Germinal center (tissue), 1 donor: ENCODE results near the gene SAAL1.

Source experiments
- DNase-seq: peaks from one replicate; pipeline ENCODE4 v3.0.0; 2012; ENCODE audit warnings: mixed read lengths, low spot score

Gene SAAL1

GRCh38 chr11:18088366-18088765, 17.5 kb downstream of the SAAL1 start:
- DNase-seq, result no peak

- DNase-seq, result no peak
Observed at GRCh38 chr11:18081551-18081950, 24.3 kb downstream of the SAAL1 start.

DNA sequence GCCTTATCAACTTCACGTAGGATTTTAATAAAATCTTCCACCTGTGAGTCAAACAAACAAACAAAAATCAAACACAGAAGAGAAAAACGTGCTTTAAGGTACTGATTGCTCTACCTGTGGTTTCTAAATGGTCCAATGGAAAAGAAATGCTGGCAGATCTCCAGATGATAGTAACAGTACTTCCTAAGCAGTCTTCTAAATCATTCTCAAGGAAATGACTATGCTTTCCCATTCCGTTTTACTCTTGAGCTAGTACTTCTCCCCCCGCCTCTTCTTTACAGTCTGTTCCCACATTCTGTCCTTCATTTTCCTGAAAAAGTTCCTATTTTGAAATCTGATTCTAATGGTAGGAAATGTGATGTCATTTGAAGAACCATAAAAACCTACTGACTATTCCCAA, 25.4 kb downstream of the SAAL1 start:
- no peak for DNase-seq

DNA sequence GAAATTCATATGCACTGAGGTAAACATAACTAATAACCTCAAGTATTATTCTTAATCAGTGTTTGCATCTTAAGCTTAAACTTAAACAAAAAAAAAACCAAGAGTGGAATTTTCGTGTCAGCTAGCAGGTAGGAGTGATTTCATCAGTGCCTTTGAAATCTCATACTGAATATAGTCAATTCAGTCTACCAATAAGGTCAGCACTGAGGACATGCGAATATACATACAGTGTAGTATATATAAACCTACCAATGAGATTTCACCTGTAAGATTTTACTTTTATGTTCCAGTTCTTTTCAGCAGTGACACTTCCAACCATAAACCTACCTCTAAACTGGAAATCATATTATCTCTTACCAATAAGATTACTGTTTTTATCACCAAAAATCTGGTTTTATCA, 27.0 kb downstream of the SAAL1 start:
- no peak for DNase-seq

GRCh38 chr11:18075444-18075843, 30.4 kb downstream of the SAAL1 start:
- no peak for DNase-seq

GRCh38 chr11:18071098-18071705, 34.7 kb downstream of the SAAL1 start:
- DNase-seq, result no peak

- no peak for DNase-seq
Observed at GRCh38 chr11:18067372-18067771, 38.5 kb downstream of the SAAL1 start.

DNA sequence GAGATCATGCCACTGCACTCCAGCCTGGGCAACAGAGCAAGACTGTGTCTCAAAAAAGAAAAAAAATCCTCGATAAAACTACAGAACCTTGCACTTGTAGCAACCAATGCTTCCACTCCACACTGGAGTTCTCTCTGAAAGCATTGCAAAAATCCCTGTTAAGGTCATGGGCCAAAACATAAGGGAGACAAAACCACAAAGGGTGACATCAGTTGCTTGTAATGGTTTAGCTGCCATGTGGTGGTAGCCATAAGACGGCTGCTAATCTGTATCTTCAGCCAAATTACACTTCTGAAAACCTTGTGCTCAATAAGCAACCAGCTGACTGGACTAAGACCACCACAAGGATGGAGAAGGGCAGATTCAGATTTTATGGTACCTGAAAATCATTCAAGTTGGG, 39.3 kb downstream of the SAAL1 start:
- DNase-seq, result no peak

GRCh38 chr11:18065572-18065971, 40.3 kb downstream of the SAAL1 start:
- DNase-seq, result no peak

DNA sequence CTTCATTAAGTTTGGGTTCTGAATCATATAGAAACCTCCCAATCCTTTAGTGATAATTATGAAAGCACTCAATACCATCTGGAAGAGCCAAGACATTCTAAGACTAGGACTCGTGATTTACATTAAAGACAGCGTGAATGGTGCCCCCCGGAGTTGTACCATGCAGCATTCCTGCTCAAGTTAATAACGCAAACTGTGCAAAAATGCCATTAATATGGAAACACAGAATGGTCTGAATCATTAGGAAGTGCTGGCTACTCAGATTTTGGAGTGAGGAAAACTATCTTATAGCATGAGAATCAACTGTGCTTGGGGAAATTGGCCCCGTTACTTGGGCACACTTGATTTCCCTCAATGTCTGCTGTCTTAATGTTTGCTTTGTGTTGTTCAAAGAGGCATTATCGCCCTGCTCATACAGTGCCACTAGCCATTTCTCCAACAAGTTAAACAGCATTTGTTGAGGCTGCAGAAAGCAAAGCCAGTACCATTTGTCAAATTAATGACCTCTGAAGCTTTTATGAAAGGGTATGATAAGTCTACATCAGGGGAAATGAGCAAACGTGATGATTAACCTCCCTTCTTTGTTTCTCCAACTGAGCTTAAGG, 41.3 kb downstream of the SAAL1 start:
- DNase-seq, result no peak

DNA sequence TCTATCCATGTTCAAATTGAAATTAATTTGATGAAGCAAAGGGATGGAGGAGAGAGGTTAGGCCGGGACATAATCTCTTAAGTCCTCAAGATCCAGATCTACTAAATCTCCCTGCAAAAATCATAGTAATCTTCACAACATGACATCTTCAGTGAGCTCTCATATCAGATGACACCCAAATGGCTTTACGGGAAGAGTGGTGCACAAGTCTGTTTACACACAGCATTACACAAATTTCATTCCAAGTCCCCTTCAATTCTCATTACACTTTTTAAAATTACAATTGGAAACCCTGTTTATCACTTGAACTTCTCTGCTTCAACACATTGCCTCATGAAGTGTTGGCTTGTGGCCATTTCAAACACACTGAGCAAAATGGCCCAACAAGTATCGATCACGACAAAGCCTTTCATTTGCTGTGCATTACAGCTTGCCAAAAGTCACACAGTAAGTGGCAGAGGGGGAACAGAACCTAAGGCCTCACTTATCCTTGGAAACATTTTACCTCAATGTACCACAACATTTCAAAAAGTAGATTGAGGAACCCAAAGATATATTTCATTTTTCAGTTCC, 41.9 kb downstream of the SAAL1 start:
- no peak for DNase-seq

DNA sequence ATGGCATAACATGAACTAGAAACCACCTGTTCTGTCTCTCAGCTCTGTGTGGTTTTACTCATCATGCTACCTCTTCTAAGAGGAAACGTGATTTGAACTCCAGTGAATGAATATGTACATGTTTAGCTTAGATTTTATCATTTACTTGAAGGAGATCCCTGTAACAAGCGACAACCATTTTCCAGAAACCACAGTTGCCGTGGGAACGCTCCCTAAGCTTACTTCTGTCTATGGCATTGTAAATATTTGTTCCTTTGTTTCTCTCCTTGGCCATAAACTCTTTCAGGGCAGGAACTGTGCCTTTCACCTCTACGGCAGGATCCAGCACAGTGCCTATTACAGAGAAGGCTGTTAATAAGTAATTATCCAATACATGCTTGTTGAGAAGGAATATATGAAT, 42.8 kb downstream of the SAAL1 start:
- DNase-seq, result no peak

- no peak for DNase-seq
Observed at GRCh38 chr11:18061351-18061750, 44.5 kb downstream of the SAAL1 start.

DNA sequence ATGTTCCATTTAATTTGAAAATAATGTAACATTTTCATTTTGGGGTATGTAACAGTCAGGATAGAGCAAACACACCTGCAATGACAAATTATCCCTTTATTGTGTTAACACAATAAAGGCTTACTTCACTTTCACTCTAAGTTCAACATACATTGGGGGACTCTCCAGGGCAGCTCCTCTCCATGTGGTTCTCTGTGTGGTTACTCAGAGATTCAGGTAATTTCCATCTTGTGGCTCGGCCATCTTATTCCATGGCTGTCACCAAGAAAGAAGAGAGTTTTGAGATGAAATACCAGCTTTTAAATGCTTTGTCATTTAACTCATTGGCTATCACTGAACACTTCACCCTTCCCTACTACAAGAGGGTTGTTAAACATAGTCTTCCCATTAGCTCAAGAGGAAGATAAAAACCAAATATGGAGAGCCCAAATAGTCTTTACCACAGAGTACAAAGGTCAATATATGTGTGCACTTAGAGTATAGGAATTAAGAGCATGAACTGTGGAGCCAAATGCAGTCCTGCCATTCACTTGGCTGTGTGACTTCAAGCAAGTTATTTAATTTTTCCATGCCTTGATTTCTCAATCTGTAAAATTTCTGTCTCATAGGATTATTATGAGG, 49.2 kb downstream of the SAAL1 start:
- DNase-seq, result no peak

DNA sequence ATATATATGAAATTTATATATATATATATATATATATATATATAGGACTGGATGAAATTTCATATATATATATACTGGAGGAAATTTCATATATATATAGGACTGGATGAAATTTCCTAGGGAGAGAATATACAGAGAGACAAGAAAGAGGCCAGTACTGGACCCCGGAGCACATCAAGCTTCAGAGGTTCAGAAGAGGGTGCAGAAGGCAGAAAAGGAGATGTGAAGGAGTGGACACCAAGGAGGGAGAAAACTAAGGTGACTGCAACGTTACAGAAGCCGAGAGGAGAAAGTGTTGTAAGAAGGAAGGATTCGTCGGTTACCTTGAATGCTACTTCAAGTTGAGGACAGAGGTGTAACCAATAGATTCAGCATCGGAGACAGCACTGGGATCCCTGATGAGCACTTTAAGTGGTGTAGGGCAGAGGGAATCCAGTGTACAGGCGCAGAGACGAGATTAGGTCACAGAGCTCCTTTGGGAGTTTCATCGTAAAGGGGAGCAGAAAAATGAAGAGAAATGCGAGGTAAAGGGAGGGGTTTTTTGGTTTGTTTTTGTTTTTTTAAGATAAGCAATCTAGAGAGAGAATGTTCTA, 51.3 kb downstream of the SAAL1 start:
- no peak for DNase-seq

GRCh38 chr11:18050848-18051247, 55.0 kb downstream of the SAAL1 start:
- DNase-seq, result no peak

GRCh38 chr11:18046116-18046777, 59.6 kb downstream of the SAAL1 start, which contains the start of gene TPH1:
Gene TPH1 (minus strand): TSS chr11:18046269. CDS start chr11:18040762, 5,507 bp downstream.
- no peak for DNase-seq

DNA sequence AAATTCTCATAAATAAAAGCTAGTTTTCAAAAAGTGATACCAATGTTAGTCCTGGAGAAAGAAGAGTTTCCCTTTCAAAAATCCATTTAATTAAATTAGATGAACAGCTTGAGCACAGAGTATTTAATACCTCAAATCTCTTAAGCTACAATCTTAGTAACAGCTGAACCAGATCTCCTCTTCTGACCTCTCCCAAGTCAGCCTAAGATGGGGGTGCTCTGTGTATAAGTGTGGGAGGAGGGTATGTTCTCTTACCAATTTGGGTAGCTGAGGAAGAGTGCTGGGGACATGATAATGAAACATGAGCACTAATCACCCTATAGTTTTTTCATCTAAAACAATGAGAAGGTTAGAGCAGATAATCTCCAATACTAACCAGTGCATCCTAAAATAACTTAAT, 69.4 kb downstream of the SAAL1 start:
- no peak for DNase-seq
